GM19023 (cell line): ENCODE measurements around the gene AGAP1.
"Not testable (repeated sequence)": the region's sequence is repeated elsewhere in the genome, so short reads cannot be mapped to it uniquely, and the experiment has no call there.

Source experiments
- ATAC-seq: cut with Tn5 transposase; IDR thresholded peaks from one replicate; pipeline ENCODE4 v1.9.1; 2021; ENCODE audit warnings: mild to moderate bottlenecking, moderate library complexity; ENCODE audit not compliant: unreplicated experiment

Gene AGAP1

GRCh38 chr2:236125541-236125940 is 631.7 kb downstream of the AGAP1 start:
- ATAC-seq, result no peak

- ATAC-seq, result no peak
These were observed 633.2 kb downstream of the AGAP1 start for GRCh38 chr2:236127010-236127409.

DNA sequence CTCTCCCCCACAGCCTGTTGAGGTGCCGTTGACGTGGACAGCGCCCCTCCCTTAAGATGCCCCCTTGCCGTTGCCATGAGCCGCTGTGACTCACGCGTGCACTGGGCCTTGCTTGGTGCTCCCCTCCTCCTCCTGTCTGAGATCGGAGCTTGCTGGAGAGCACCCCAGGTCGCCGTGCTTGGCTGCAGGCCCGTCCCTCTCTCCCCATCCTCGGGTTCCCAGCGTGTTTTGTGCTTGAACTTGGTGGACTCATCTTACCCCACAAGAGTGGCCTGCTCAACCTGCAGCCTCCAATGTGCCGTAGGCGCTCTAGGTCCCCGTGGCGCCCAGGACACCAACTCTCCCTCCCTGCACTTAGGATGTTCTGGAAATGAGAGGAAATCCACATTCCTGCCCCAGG is 634.5 kb downstream of the AGAP1 start:
- no peak for ATAC-seq

- no peak for ATAC-seq
These were observed 636.1 kb downstream of the AGAP1 start for GRCh38 chr2:236129935-236130334.

- ATAC-seq, result no peak
These were observed 636.6 kb downstream of the AGAP1 start for GRCh38 chr2:236130349-236130998.

DNA sequence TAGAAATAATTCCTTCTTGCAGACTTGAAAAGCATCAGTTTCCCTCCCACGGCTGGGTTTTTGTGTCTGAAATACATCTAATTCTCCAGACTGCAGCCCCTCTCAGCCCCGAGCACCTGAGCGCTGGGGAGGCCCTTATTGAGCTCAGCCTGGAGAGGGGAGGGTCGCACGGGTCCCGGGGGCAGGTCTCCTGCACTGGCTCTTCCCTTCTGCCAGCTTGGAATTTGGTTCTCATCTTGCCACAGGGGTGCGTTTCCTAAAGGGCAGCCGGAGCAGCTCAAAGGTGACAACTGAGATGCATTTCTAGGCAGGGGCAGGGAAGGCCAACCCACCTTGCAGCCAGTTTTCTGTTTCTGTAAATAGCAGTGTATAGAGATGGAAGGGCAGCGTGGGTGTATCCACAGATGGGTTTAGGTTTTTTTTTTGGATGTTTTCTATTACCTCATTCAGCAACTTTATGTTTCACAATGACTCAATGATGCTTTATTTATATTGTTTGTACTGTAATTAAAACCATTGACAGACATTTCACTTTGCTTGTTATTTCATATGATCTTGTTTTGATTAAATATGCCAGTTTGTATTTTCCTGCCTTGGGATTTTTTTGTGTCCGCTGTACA is 637.3 kb downstream of the AGAP1 start:
- ATAC-seq, result no peak

- ATAC-seq, result no peak
These were observed 639.7 kb downstream of the AGAP1 start for GRCh38 chr2:236133410-236134012.

DNA sequence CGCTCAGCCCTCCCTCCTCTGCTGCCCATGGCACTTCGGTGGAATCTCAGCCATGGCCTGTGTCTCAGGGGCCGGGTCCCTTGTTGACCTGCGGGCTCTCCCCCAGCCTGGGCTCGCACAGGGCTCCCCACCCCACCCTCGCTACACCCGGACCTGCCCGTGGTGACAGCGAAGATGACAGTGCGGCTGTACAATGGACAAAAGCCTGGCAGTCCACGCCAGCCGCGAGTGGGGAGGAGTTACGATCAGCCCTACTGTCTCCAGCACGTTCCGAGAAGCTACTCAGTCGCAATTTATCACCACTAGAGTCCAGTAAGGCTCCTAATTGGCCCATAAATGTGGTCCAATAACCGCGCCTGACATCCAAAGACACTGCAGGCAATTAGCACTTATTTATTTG is 642.7 kb downstream of the AGAP1 start:
- ATAC-seq, result no peak

DNA sequence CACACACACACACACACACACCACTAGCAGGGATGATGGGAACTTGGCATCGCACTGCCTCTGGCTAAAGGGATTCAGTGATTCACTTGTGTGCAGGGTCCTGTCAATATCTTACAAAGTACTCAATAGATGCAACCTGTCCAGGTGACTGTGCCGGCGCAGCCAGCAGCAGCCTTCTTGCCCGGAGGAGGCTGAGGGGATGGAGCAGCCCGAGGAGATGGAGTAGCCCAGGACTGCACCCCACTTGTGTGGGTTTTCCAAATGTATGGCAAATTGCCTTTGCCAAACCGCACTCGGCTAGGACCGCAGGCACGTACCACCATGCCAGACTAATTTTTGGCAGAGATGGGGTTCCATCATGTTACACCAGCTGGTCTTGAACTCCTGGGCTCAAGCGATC is 643.2 kb downstream of the AGAP1 start:
- ATAC-seq, result no peak

- not testable (repeated sequence) for ATAC-seq
These were observed 647.8 kb downstream of the AGAP1 start for GRCh38 chr2:236141616-236142015.

DNA sequence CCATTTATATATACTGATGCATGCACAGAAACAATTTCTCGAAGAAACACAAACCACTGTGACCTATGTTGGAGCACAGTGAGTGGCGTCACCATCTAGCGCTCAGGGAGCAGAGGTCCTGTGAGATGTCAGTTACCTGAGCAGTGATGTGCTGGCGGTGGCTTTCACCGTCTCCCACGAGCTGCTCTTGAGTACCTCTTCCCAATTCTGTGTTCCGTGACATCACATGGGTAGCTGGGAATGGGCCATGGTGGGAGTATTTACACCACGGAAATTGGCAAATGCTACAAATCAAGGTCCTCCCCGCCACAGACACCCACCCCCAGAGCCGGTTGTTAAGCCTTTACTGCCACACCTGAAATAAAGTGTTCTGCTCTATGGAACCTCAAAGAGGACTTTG is 650.0 kb downstream of the AGAP1 start:
- no peak for ATAC-seq

GRCh38 chr2:236146436-236146835 is 652.6 kb downstream of the AGAP1 start:
- no peak for ATAC-seq

DNA sequence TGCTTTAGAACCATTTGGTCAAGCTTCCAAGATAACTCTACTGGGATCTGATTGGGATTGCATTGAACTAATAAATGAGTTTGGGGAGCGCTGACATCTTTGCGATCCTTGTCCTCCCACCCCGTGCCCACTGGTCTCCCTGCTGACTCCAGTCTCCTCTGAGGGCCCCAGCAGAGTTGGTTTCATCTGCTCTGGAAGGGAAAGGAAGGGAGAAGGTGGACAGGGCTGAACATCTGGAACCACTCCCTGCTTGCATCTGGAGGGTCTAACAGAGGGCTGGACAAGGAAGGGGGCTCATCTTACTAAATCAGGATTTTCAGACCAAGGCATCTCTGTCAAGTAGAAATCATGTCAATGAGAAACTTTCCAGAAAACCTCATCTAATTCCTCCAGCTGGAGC is 661.6 kb downstream of the AGAP1 start:
- no peak for ATAC-seq

DNA sequence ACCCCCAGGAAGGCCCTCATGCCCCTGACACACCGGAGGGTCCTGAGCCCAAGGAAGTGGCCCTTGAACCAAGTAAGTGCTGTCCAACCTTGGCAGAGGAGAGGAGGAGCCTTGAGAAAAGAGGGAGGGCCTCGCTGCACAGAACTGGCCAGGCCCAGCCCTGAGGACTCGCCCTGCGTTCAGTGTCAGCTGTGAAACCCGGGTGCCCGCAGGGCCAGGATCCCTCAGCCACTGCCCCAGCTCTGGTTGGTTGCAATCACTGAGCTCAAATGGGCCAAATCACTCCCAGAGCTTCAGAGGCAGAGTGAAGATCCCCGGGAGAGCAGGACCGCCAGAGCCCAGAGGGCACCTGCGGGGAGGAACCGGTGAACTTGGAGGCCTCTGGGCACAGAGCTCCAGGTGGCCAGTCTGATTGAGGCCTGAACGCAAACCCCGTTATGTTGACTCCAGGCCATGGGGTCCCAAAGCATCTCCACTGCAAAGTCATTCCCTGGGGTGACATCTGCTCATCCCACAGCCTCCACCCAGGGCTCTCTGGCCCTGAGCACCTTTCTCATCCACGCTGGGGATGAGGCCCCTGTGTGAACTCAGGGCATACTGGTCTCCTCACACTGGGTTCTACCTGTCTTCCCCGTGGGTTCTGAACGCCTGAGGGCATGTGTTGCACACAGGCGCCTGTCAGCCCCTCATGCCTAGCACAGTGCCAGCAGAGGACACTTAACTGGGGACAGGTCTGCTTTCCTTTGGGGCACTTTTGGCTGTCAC is 662.4 kb downstream of the AGAP1 start:
- no peak for ATAC-seq

DNA sequence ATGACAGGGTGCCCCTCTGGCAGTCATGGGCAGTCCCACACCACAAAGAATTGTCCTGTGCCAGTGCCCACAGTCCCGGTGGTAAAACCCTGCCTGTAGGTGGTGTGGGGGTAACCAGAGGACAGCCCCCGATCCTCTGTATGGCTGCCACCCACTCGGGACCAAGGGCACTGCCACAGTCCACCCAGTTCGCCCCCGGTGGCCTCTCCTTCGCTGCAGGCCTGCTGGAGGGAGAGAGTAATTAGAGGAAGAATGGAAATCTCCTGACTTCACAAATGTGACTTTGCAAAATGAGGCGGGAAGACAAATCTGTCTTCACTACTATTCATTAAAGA is 663.0 kb downstream of the AGAP1 start:
- ATAC-seq, result no peak

- no peak for ATAC-seq
These were observed 663.5 kb downstream of the AGAP1 start for GRCh38 chr2:236157366-236157765.

DNA sequence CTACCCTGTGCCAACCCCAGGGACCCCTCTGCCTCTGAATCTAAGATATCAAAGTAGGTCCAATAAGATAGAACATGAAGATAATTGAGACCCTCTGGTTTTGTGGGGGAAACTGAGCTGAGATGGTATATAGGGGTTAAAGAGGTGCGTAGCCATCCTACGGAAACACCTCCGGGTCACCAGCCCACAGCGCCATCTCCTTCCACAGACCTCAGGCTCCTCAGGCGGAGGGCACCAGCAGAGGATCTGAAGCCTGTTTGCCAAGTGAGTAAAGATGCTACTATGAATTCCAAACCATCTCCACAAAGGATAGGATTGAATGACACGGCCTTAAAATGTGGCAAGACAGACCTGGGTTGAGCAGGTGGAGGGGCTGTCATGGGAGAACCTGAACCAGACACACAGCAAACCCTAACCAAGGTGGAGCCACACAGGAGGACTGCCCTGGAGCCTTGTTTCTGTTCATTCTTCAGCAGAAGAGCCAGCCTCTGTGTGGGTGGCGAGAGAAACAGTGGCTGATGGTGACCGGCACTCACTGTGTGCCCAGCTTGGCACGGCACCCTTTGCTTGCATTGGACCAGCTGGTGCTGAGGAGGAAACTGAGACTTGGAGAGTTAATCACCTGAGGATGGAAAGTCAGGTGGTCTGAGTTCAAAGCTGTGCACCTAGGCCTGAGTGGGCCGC is 664.1 kb downstream of the AGAP1 start:
- no peak for ATAC-seq

DNA sequence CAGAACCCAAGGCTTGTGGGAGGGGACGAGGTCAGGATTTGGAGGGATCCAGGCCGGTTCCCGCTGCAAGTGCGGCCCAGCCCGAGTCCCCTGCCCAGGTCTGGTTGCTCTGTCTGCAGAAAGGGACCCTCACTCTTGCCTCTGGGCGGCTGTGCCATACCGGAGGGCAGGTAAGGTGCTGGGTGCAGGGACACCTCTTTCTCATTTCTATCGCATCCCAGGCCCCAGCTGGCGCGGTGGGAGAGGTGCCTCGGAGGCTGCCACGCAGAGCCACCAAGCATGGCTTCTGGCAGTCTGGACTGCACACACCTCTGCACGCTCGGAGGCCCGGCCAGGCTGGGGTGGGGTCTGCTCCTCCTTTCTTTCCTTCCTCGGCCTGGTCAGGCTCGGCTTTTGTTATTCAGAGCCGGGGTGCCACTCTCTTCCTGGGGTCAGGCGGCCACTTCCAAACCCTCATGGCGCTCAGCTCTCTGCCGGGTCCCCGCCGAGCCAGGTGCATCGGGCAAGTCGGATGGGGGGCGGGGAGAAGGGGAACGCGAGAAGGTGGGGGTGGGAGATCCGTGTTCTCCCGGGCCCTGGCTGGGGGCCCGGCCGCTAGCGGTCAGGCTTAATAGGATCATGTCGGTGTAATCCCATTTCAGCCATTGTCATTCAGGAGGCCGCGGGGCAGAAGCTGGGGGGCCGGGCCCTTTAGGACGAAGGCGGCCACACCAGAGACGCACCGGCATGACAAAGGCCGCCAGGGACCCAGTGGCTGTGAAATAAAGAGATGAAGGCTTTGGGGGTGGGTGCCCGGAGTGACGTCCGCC is 665.3 kb downstream of the AGAP1 start:
- no peak for ATAC-seq

- no peak for ATAC-seq
These were observed 665.9 kb downstream of the AGAP1 start for GRCh38 chr2:236159778-236160170.

- ATAC-seq, result no peak
These were observed 666.7 kb downstream of the AGAP1 start for GRCh38 chr2:236160366-236161081.
